AG04450 (cell line): ENCODE results near the gene MCC. TPM values are rescaled to one million over a fixed set of nuclear protein-coding genes. Genes with fewer than 3 reads are reported as not detected.
A peak's percentile ranks its signal among the peaks of the same experiment; 100 is the strongest.

Source experiments
- CTCF ChIA-PET: fragments of 300-600, 350-600 bp; formaldehyde crosslinking; extraction: SDS; loops from one replicate; lab custom pipeline; 2022; ENCODE audit warnings: antibody characterized with exemption, inconsistent platforms; lab: Charles Lee
- POLR2A ChIA-PET: fragments of 350-600 bp; formaldehyde crosslinking; extraction: SDS; loops from one replicate; lab custom pipeline; 2021; ENCODE audit warnings: antibody characterized with exemption, inconsistent platforms; lab: Yijun Ruan, JAX
- DNase-seq: peaks from one replicate; pipeline ENCODE4 v3.0.0-alpha.2; 2011; ENCODE audit warnings: low read depth, low spot score
- H3K27ac ChIP-seq: one replicate; pipeline ENCODE4 v1.5.1; 2012; ENCODE audit warnings: low read depth, low read length, control low read depth
- H3K27me3 ChIP-seq: one replicate; pipeline ENCODE4 v1.6.0; 2012; ENCODE audit warnings: low read length; ENCODE audit not compliant: control insufficient read depth, insufficient read depth
- H3K4me3 ChIP-seq: 2 replicates; pipeline ENCODE4 v1.5.1; 2011; ENCODE audit warnings: mild to moderate bottlenecking, low read depth, low read length, control low read depth
- H3K9me3 ChIP-seq: 2 replicates; pipeline ENCODE4 v1.5.1; 2012; ENCODE audit warnings: low read length; ENCODE audit not compliant: control insufficient read depth, insufficient read depth
- polyA plus RNA-seq: library from polyadenylated mRNA; depleted of rRNA; stranded (reverse); fragments of >200 nt; gene quantifications from 2 replicates; pipeline ENCODE4 v1.2.3, GENCODE V29; 2011
- TF ChIP-seq, protein P1 (sequence below): IDR thresholded peaks from 2 replicates; pipeline ENCODE4 v1.5.1; 2011; ENCODE audit warnings: low read depth, low read length, control low read depth, inconsistent platforms

MCC gene
- polyA plus RNA-seq, 1 experiment = 17.5 TPM

DNA sequence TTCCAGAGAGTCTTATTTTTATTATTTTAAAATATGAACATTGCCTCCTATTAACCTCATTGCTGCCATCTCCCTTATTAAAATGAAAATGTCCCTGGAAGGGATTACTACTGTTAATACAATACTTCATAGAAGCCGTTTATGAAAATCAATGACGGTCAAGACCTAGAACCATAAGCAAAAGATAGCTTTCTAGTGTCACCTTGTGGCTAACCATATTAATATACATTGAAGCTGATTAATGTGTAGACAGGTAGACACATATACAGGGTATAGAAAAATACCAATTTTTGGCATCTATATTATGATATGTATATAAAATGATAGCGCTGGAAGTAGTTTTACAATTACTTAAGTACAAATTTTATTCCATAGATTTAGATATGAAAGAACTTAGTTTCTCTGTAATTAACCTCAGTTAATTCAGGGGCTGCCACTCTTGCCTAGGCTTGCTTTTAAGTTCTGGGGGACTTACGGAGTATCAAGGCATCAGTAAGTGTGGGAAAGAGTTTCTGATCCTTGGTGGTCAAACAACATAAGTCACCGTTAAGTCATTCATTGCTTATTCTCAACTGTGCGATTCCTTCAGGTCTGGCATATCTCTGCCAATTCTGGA lies 22.7 kb upstream of the MCC start:
- ChIA-PET POLR2A (no interaction called here), CTCF (interaction anchor here (0.5 to 5.5 kb wide), 24 partner anchors 11 to 663 kb away, joined by 3 to 74 read pairs (median 4); partner anchors contain the start of gene DCP2)
- no peak for DNase-seq
- Histone ChIP-seq H3K4me3 (no peak overlapping the region), H3K27ac (no peak overlapping the region), H3K9me3 (no peaks in the 10 kb centered on the region; the same call in 1 of the 2 replicates), H3K27me3 (no peaks in the 10 kb centered on the region)
- TF ChIP-seq, protein P1, sequence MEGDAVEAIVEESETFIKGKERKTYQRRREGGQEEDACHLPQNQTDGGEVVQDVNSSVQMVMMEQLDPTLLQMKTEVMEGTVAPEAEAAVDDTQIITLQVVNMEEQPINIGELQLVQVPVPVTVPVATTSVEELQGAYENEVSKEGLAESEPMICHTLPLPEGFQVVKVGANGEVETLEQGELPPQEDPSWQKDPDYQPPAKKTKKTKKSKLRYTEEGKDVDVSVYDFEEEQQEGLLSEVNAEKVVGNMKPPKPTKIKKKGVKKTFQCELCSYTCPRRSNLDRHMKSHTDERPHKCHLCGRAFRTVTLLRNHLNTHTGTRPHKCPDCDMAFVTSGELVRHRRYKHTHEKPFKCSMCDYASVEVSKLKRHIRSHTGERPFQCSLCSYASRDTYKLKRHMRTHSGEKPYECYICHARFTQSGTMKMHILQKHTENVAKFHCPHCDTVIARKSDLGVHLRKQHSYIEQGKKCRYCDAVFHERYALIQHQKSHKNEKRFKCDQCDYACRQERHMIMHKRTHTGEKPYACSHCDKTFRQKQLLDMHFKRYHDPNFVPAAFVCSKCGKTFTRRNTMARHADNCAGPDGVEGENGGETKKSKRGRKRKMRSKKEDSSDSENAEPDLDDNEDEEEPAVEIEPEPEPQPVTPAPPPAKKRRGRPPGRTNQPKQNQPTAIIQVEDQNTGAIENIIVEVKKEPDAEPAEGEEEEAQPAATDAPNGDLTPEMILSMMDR = peak; percentile 57

DNA sequence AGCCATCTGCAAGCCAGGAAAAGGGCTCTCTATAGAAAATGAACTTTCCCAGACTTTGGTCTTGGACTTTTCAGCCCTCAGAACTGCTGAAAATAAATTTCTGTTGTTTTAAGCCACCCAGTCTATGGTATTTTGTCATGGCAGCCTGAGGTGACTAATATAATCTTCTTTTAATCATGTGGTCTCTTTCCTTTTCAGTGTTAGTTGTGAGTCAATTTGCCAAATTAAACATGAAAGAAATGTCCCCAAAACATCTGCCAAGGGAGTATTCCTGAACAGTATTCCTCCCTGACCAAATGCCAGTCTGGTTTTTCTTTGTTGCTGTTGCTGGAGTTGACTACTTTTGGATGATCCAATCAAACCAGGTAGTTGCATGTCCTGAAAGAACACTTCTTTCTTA lies 20.5 kb upstream of the MCC start:
- Histone ChIP-seq H3K27me3 (no peaks in the 10 kb centered on the region), H3K9me3 (no peaks in the 10 kb centered on the region; the same call in 1 of the 2 replicates), H3K4me3 (no peak overlapping the region), H3K27ac (no peak overlapping the region)
- DNase-seq = no peak
- ChIA-PET CTCF (interaction anchor here (4.2 to 5.5 kb wide), 2 partner anchors 129 to 513 kb away, joined by 50 to 74 read pairs; no protein-coding TSS in a partner anchor), POLR2A (no interaction called here)
- TF ChIP-seq, protein P1 = no peak

DNA sequence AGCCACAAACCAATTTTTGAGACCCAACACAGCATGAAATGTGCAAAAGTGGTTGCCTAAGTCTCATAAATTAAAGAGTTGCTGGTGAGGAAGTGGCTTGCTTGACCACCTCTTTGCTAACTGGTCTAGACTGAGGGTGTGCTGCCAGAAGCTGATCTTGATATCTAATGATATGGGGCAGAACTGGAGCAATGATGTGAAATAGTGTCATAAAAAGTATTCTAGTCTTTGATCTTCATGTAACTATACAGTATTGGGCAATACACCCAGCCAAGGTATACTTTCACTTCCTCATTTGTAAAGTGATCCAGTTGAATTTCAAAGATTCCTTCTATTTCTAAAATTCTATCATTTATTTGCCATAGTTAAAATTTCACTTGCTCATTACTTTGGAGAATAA lies 19.3 kb upstream of the MCC start:
- no peak for DNase-seq
- ChIA-PET POLR2A (no interaction called here), CTCF (interaction anchor here (1.6 to 2.7 kb wide), 2 partner anchors 10 to 512 kb away, joined by 4 to 17 read pairs; no protein-coding TSS in a partner anchor)
- TF ChIP-seq, protein P1 = no peak
- H3K4me3 ChIP-seq = no peak overlapping the region
- no peaks in the 10 kb centered on the region for H3K9me3 ChIP-seq
- H3K27ac ChIP-seq = no peak overlapping the region
- H3K27me3 ChIP-seq = no peaks in the 10 kb centered on the region

GRCh38 chr5:113505181-113505580 lies 16.9 kb upstream of the MCC start:
- CTCF ChIA-PET = no interaction called here

GRCh38 chr5:113503146-113503545 lies 14.9 kb upstream of the MCC start:
- DNase-seq = no peak
- Histone ChIP-seq H3K9me3 (no peaks in the 10 kb centered on the region), H3K4me3 (no peak overlapping the region), H3K27ac (no peak overlapping the region), H3K27me3 (no peaks in the 10 kb centered on the region)
- TF ChIP-seq, protein P1 = no peak
- ChIA-PET CTCF (no interaction called here), POLR2A (no interaction called here)

More at GRCh38 chr5:113505181-113505580, 16.9 kb upstream of the MCC start:
- Histone ChIP-seq H3K9me3 (no peaks in the 10 kb centered on the region), H3K4me3 (no peak overlapping the region), H3K27me3 (no peaks in the 10 kb centered on the region), H3K27ac (no peak overlapping the region)
- POLR2A ChIA-PET = no interaction called here
- TF ChIP-seq, protein P1 = no peak
- DNase-seq = no peak
